T-helper 17 cell (primary cell): Measurements from ENCODE around the gene NANOGP8. TPM values are rescaled to one million over a fixed set of nuclear protein-coding genes. Genes with fewer than 3 reads are reported as not detected.

ENCODE experiments used
- total RNA-seq, 4 donors: library from RNA in 2 of 4; stranded (reverse) in 2 of 4; gene quantifications; one replicate each; pipeline ENCODE4 v1.2.3 and lab custom pipeline; 2022 to 2026

Gene NANOGP8
- total RNA-seq, 2 donors from 2014 or later: not detected

Other genes with a start within 250 kb of the NANOGP8 start
- gene AQR, start 115.6 kb downstream of the NANOGP8 start, total RNA-seq: 10 to 100 TPM; 40.4 to 45.4 TPM
- 10 to 100 TPM; 33.1 to 39.3 TPM for gene ZNF770, start 97.0 kb downstream of the NANOGP8 start, total RNA-seq